OCI-LY1 (cell line): ENCODE data around the gene HJURP.

Experiments
- H2AFZ ChIP-seq: fragments of 200-600 bp; sonication (generic), shearing (Covaris generic); 2 replicates; pipeline ENCODE4 v1.6.0; 2014; ENCODE audit warnings: antibody characterized with exemption, mild to moderate bottlenecking, low read length
- H3F3A ChIP-seq: fragments of 200-600 bp; sonication (generic), shearing (Covaris generic); 2 replicates; pipeline ENCODE4 v1.6.0; 2014; ENCODE audit warnings: mild to moderate bottlenecking, antibody characterized with exemption, low read length, moderate library complexity; ENCODE audit not compliant: insufficient read depth
- H3K27ac ChIP-seq: fragments of 200-600 bp; sonication (generic); 2 replicates; pipeline ENCODE4 v1.5.1; 2014; ENCODE audit warnings: low read length, mixed run types, mild to moderate bottlenecking, low read depth; ENCODE audit not compliant: poor library complexity, severe bottlenecking
- H3K27me3 ChIP-seq: fragments of 200-600 bp; sonication (generic); 2 replicates; pipeline ENCODE4 v1.6.0; 2014; ENCODE audit warnings: antibody characterized with exemption, mild to moderate bottlenecking, low read length, moderate library complexity; ENCODE audit not compliant: insufficient read depth
- H3K36me3 ChIP-seq: fragments of 200-600 bp; sonication (generic); 2 replicates; pipeline ENCODE4 v1.6.1; 2014; ENCODE audit warnings: mild to moderate bottlenecking, antibody characterized with exemption, low read length, moderate library complexity, mixed read lengths; ENCODE audit not compliant: insufficient read depth
- H3K4me1 ChIP-seq: fragments of 200-600 bp; sonication (generic); 2 replicates; pipeline ENCODE4 v1.5.1; 2014; ENCODE audit warnings: mild to moderate bottlenecking, low read length, moderate library complexity; ENCODE audit not compliant: insufficient read depth, severe bottlenecking
- H3K4me2 ChIP-seq: fragments of 200-600 bp; sonication (generic), shearing (Covaris generic); 2 replicates; pipeline ENCODE4 v1.6.1; 2014; ENCODE audit warnings: low read length
- H3K4me3 ChIP-seq: fragments of 200-600 bp; sonication (generic); 2 replicates; pipeline ENCODE4 v1.5.1; 2014; ENCODE audit warnings: low read length, low read depth, mild to moderate bottlenecking, mixed read lengths; ENCODE audit not compliant: poor library complexity, severe bottlenecking
- H3K79me2 ChIP-seq: fragments of 200-600 bp; shearing (Covaris generic); 2 replicates; pipeline ENCODE4 v1.6.1; 2016; ENCODE audit warnings: mixed run types, low read length, mixed read lengths; ENCODE audit not compliant: insufficient read depth
- H3K9ac ChIP-seq: fragments of 200-600 bp; sonication (generic), shearing (Covaris generic); 2 replicates; pipeline ENCODE4 v1.6.1; 2014; ENCODE audit warnings: mild to moderate bottlenecking, low read length, mixed read lengths
- H3K9me2 ChIP-seq: fragments of 200-600 bp; sonication (generic), shearing (Covaris generic); 2 replicates; pipeline ENCODE4 v1.6.1; 2014; ENCODE audit warnings: low read depth, mild to moderate bottlenecking, low read length, mixed read lengths
- H3K9me3 ChIP-seq: fragments of 200-600 bp; shearing (Covaris generic); 2 replicates; pipeline ENCODE4 v1.6.1; 2014; ENCODE audit warnings: low read length, mixed read lengths
- H4K20me1 ChIP-seq: fragments of 200-600 bp; sonication (generic), shearing (Covaris generic); 2 replicates; pipeline ENCODE4 v1.6.0; 2016; ENCODE audit warnings: mild to moderate bottlenecking, low read length; ENCODE audit not compliant: insufficient read depth
- EZH2 ChIP-seq: fragments of 200-600 bp; sonication (generic), shearing (Covaris generic); IDR thresholded peaks from 2 replicates; pipeline ENCODE4 v1.8.0; 2017; ENCODE audit warnings: borderline replicate concordance, mixed run types, mild to moderate bottlenecking, antibody characterized with exemption, low read length, moderate library complexity, mixed read lengths
- TF ChIP-seq, protein P1 (sequence below): fragments of 200-600 bp; sonication (generic), shearing (Covaris generic); IDR thresholded peaks from 2 replicates; pipeline ENCODE4 v1.5.1; 2017; ENCODE audit warnings: mild to moderate bottlenecking, antibody characterized with exemption, low read length, moderate library complexity, mixed read lengths

HJURP gene

DNA sequence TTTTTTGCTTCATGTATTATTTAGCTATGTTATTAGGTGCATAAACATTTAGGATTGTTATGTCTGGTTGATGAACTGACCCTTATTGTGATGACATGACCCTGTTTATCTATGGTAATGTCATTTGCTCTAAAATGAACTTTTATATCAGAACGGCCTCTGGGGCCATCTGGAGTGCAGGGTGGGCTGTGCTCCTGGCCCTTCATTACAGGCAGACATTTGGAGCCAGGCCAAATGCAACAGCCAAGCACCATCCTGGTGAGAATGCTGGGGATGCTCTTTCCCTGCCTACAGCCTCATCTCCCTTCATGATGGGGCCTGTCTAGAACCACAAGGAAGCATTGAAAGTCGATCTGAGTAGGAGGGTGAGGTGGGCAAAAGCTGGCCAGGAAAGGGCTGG lies 38.0 kb downstream of the HJURP start:
- H3K27ac ChIP-seq = no peak overlapping the region
- no peaks in the 10 kb centered on the region for H3F3A ChIP-seq

DNA sequence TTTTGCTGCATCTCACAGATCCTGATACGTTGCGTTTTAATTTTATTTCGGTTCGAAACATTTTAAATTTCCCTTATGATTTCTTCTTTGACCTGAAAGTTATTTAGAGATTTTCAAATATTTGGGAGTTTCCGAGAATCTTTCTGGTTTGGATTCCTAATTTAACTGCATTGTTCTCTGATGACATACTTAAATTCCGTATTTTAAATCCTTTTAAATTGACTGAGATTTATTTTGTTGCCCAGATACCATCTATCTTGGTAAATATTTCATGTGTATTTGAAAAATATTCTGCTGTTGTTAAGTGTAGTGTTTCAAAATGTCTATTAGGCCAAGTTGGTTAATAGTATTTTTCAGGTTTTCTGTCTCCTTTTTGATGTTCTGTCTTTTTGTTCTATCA lies 38.5 kb downstream of the HJURP start:
- no peak for TF ChIP-seq EZH2
- TF ChIP-seq, protein P1, sequence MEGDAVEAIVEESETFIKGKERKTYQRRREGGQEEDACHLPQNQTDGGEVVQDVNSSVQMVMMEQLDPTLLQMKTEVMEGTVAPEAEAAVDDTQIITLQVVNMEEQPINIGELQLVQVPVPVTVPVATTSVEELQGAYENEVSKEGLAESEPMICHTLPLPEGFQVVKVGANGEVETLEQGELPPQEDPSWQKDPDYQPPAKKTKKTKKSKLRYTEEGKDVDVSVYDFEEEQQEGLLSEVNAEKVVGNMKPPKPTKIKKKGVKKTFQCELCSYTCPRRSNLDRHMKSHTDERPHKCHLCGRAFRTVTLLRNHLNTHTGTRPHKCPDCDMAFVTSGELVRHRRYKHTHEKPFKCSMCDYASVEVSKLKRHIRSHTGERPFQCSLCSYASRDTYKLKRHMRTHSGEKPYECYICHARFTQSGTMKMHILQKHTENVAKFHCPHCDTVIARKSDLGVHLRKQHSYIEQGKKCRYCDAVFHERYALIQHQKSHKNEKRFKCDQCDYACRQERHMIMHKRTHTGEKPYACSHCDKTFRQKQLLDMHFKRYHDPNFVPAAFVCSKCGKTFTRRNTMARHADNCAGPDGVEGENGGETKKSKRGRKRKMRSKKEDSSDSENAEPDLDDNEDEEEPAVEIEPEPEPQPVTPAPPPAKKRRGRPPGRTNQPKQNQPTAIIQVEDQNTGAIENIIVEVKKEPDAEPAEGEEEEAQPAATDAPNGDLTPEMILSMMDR = no peak
- Histone ChIP-seq H2AFZ (no peak overlapping the region), H3F3A (no peaks in the 10 kb centered on the region), H3K4me2 (no peak overlapping the region), H3K36me3 (no peaks in the 10 kb centered on the region), H3K27me3 (peaks cover 4% of the 10 kb centered on the region; the same call in 1 of the 2 replicates), H3K4me1 (no peaks in the 10 kb centered on the region), H3K9me2 (no peaks in the 10 kb centered on the region), H3K4me3 (no peak overlapping the region), H3K79me2 (no peaks in the 10 kb centered on the region), H4K20me1 (no peaks in the 10 kb centered on the region), H3K9me3 (no peaks in the 10 kb centered on the region), H3K9ac (no peak overlapping the region), H3K27ac (no peak overlapping the region)

More for the DNA sequence above, 38.0 kb downstream of the HJURP start:
- no peak for TF ChIP-seq EZH2
- TF ChIP-seq, protein P1 = no peak
- Histone ChIP-seq H3K9me2 (no peaks in the 10 kb centered on the region), H3K4me2 (no peak overlapping the region), H2AFZ (no peak overlapping the region), H3K79me2 (no peaks in the 10 kb centered on the region), H3K27me3 (peaks cover 4% of the 10 kb centered on the region; the same call in 1 of the 2 replicates), H3K9me3 (no peaks in the 10 kb centered on the region), H3K36me3 (no peaks in the 10 kb centered on the region), H4K20me1 (no peaks in the 10 kb centered on the region), H3K4me1 (no peaks in the 10 kb centered on the region), H3K4me3 (no peak overlapping the region), H3K9ac (no peak overlapping the region)

DNA sequence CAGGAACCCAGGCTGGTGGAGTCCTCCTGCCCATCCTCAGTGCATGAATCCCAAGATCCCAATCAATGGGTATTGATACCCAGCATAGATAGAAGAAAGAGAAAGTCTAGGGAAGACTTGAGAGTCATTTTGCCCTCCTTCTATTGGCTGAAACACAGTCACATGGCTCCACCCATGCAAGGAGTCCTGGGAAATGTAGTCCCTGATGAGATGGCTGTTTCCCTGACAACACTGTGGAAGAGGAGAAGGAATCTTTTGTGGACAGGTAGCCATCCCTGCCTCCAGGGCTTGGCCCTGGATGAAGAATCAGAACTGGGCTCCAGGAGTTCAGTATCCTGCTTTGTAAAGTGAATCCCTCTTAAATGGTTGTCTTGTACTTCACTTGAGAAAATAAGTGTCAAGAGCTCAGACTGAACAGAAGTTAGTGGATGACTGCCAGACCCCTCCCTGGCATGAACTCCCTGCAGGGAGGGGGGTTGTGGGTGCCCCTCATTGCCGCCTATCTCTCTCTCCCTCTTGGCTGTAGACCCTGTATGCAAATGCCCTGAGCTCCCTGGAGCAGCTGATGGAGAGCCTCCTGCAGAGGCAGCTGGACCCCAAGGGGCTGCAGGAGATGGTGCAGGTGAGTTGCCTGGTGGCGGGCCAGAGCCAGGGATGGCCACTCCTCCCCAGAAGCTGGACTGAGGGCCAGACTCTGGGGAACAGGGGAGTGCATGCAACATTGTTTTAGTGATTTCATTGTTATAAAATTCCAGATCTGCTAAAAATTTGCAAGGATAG lies 40.1 kb downstream of the HJURP start:
- TF ChIP-seq, protein P1 = no peak
- TF ChIP-seq EZH2 = no peak
- Histone ChIP-seq H2AFZ (no peak overlapping the region), H3K36me3 (no peaks in the 10 kb centered on the region; the same call in 1 of the 2 replicates), H3K4me3 (no peak overlapping the region), H3K79me2 (no peaks in the 10 kb centered on the region), H3K4me1 (no peaks in the 10 kb centered on the region), H3K4me2 (no peak overlapping the region), H3F3A (no peaks in the 10 kb centered on the region), H3K27me3 (no peaks in the 10 kb centered on the region), H3K9ac (no peak overlapping the region), H3K27ac (no peak overlapping the region), H4K20me1 (no peaks in the 10 kb centered on the region), H3K9me2 (no peaks in the 10 kb centered on the region), H3K9me3 (no peaks in the 10 kb centered on the region)
